NCI-H146 (cell line): ENCODE measurements around the gene RAB31.
"Not testable (repeated sequence)": the region's sequence is repeated elsewhere in the genome, so short reads cannot be mapped to it uniquely, and the experiment has no call there.

ENCODE experiments used
- DNase-seq: peaks from one replicate; lab custom pipeline; 2025; lab: John Stamatoyannopoulos, UW

RAB31 gene

DNA sequence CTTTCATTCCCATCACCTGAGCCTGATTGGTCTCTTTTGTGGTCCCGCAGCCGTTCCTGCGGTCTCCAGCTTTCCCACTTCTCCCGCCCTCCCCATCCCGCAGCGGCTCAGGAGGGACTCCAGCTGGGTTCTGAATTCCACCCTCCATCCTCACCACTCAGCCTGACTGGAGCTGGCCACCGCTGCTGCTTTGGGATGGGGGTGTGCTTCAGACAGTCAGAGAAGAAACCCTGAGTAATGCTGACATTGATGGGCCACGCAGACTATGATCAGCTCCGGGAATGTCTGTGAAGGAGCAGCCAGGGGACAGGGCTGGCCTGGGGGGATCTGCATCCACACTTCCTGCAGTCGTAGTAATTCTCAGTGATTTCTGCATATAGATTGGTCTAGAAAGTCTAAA lies 131.8 kb downstream of the RAB31 start:
- no peak for DNase-seq

DNA sequence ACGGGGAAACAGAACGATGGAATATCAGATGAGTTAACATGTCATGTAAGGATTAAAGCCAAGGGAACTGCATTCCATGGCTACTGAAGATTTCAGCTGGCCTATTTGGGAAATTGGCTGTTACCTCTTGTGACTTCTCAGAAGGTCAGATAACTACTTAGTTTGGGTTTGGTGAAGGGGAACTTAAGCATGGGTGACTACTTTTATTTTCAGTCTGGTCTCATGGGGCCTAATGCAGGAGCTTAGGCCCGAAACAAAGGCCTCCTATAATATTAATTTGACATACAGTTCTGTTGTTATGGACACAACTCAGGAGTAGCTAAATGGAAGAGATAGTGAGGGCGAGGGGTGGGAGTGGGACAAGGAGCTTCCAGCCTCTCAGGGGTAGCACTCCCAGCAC lies 133.7 kb downstream of the RAB31 start:
- DNase-seq = no peak

DNA sequence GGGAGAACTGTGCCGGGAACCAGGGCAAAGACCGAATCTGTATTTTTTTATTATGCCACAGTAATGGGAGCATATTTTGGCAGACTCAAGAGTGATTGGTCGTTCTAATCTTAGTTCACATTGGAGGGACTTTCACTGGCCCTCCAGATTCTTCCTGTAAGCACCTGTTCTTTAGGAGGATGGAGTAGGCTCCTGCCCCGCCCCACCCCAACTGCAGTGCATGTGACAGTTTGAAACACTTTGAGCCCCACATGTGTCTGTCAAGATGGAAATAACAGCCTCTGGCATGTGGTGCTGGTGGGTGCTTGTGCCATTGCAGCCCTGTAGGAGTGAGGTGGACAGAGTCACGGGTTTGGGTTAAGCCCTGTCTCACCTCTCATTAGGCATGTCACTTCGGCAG lies 134.3 kb downstream of the RAB31 start:
- DNase-seq = no peak

- no peak for DNase-seq
Measured at GRCh38 chr18:9845256-9845655, 137.2 kb downstream of the RAB31 start.

GRCh38 chr18:9846162-9846925 lies 138.2 kb downstream of the RAB31 start:
- DNase-seq = no peak

DNA sequence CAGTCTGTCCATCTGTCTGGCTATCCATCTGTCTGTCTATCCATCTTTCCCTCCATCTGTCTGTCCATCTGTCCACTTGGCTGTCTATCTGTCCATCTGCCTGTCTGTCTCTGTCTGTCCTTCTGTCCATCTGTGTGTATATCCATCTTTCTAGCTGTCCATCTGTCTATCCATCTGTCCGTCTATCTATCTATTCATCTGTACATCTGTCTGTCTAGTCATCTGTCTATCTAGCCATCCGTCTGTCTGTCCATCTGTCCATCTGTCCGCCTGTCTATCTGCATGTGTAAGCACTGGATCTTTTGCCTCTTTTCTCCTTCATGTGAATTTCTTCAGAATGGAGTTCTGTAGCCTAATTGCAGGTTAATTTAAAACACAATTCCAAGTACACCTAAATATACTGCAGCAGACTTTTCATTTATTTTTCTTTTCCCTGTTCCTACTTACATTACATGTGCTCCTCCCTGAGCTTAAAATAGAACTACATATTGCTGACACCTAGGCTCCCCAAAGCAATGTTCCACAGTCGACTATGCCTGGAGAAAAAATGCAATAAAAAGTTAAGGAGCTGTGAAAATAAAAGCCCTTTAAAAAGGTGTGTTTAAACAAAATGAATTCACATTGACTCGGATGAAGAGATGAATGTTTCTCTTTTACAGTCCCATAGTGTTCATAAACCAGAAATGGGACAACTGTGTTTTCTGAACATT lies 140.2 kb downstream of the RAB31 start:
- no peak for DNase-seq

GRCh38 chr18:9849407-9850283 lies 141.5 kb downstream of the RAB31 start:
- DNase-seq = no peak

GRCh38 chr18:9850309-9850708 lies 142.2 kb downstream of the RAB31 start:
- DNase-seq = no peak

DNA sequence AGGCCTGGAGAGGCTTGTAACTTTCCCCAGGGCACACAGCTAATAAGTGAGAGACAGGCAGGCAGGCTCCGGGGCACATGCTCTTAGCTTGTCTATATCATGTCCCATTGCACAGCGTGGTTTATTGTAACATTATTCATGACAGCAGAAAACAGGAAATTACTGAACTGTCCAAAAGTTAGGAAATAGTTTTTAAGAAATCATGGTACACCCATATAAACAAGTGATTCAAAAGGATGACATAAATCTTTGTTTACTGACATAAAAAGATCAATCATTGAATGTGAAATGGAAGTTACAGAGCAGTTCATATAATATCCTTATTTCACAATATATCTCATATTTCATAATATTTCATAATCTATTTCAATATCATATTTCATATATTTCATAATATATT lies 143.4 kb downstream of the RAB31 start:
- DNase-seq = no peak

GRCh38 chr18:9852266-9853081 lies 144.4 kb downstream of the RAB31 start:
- DNase-seq = no peak

GRCh38 chr18:9854801-9855676 lies 146.9 kb downstream of the RAB31 start:
- DNase-seq = no peak

DNA sequence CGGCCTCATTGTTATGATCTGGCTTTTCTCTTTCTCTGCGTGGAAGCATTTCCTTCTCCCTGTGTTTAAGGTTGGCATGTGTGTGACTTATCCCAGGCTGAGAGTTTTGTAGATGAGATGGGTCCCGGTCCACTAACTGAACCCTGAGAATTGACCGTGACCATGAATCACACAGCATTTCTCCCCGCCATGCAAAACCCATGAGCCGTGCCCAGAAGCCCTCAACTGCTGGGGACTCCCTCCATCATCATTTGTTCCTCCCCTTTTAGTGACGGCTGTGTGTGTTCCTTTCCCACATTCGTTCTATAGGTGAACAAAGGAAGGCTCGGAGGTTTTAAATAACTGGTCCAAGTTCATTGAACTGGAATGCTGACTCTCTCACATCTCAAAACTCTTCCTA lies 147.6 kb downstream of the RAB31 start:
- no peak for DNase-seq

DNA sequence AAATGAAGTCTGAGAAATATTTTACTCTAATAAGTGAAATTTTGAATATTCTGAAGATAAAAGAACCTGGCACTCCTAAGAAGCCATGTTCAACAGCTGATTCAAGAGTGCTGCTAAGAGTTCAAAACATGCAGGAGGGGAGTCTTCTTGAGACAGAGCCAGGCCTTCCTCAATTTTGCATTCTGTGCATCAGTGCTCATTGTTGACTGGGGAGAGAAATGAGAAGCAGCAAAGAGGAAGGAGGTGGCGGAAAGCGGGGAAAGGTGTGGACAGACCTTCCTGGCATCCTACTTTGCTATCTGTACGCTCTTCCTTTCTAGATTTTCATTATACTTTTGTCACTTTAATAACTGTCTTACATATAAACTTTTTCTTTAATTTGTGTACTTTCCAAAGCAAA lies 148.0 kb downstream of the RAB31 start:
- no peak for DNase-seq

DNA sequence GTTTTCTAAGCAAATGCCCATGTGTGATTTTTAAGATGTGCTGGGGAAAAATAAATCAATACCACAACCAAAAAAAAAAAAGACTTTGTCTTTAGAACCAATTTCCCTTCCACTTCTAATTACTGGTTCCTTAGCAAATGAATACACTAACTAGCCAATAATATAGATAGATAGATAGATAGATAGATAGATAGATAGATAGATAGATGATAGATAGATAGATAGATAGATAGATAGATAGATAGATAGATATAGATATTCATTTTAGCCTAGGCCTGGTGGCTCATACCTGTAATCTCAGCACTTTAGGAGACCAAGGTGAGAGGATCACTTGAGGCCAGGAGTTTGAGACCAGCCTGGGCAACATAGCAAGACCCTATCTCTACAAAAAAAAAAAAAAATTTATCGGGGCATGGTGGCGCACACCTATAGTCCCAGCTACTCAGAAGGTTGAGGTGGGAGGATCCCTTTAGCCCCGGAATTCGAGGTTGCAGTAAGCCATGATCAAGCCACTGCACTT lies 149.4 kb downstream of the RAB31 start:
- DNase-seq = not testable (repeated sequence)

DNA sequence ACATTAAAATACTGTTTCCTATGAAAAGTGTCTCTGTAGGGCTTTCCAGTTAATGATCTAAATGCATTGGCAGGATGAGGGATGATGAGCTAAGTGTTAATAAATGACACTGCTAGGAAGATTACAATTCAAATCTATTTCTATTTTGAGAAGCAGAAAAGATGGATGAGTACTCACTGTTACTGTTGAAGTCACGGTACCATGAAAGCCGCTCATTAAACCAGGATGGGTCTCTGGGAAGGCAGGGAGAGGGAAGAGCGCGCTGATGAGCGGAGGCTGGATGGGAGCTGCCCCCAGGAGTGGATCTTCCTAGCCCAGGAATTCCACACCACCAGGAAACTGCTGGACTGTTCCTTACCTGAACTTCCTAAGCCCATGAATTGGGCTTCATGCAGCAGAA lies 150.5 kb downstream of the RAB31 start:
- DNase-seq = no peak

DNA sequence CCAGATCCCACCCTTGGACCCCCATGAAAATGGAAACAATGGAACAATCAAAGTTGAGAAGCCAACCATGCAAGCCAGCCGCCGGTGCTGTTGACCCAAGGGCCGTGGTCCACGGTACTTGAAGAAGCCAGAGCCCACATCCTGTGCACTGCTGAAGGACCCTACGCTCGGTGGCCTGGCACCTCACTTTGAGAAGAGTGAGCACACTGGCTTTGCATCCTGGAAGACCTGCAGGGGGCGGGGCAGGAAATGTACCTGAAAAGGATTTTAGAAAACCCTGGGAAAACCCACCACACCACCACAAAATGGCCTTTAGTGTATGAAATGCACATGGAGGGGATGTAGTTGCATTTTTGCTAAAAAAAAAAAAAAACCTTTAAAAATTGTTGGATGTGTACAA lies 151.1 kb downstream of the RAB31 start:
- no peak for DNase-seq

DNA sequence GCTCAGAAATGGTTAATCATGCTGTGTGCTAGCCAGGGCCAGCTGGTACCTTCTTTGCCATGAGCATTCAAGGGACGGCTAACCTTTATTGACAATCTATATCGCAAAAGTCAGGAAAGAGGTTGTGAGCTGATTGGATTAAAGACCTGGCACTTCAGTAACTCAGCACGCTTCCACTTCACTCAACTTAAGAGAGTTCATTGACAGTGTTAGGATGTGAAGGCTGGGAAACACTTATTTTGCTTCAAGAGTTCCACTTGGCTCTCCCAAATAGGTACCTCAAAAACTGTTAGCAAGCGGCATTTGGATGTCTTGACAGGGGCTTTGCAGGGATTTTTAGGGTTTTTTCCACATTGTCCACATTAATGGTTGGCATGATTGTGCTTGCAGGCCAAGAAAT lies 152.6 kb downstream of the RAB31 start:
- DNase-seq = no peak

DNA sequence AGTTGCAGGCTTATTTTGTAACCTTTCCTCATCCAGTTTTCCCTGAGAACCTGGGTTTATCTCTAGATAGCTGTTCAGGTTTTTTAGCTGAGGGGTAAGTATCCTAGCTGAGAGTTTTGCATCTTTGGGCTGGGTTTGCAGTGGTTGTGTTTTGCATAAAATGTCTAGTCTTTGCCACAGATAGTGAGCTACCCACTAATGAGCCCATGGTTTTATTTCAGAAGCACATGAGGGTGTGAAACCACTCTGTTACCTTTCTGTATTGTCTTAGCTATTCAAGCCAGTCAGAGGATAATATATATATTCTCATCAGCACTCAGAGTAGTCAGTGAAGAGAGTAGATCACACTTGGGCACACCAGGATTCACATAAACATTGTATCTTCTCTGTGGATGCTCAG lies 153.1 kb downstream of the RAB31 start:
- DNase-seq = no peak

DNA sequence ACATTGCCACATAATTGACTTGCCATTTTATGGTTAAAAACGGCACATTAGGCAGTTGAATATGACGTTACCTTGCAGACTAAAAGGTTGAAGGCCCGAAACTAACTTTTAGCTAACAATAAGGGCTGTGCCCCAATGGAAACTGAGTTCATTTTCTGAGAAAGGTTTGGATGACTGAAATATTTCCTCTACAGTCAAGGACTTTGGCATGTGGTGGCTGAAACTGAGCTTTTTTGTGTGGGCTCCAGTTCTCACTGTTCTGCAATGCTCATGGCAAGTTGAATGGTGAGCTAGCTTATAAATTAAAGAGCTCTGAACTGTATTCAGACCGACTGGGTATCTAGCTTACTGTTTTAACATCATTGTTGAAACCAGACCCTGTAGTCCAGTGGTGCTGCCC lies 153.8 kb downstream of the RAB31 start:
- DNase-seq = no peak

DNA sequence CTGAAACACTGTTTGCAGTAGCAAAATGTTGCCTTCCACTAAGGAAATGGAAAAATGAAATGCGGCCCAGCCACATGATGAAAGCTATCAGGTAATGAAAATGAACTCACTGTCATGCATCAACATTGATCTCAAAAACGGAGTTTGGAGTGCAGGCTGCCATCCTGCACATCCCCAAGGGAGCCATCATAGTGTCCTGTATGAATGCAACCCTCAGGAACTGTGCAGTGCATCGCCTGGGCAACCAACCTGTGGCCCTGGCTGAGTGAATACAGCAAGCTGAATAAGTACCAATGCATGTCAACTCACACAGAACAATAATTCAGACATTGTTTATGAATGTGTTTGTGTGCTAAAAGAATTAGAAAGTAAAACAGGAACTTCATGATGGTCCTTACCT lies 154.6 kb downstream of the RAB31 start:
- no peak for DNase-seq

DNA sequence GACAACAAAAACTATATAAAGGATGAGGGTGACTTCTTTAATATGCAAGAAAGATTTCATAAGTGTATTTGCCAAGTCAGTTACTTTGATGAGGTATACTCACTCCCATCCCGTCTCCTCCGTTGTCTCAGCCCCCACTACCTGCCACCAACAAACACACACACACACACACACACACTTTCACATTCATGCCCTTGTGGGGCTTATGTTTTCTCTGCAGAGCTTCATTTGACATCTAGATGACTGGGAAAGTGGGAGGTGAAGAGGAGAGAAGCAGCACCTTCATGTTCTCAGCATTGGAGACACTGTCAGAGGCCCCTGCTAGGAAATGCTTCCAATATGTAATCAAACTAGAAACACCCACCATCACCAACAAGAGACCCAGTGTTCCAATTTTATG lies 155.2 kb downstream of the RAB31 start:
- no peak for DNase-seq
